SIG-M5 (cell line): Measurements from ENCODE around the gene SLC15A1.

Experiments
- DNase-seq: peaks from one replicate; lab custom pipeline; 2025; lab: John Stamatoyannopoulos, UW

The SLC15A1 gene

DNA sequence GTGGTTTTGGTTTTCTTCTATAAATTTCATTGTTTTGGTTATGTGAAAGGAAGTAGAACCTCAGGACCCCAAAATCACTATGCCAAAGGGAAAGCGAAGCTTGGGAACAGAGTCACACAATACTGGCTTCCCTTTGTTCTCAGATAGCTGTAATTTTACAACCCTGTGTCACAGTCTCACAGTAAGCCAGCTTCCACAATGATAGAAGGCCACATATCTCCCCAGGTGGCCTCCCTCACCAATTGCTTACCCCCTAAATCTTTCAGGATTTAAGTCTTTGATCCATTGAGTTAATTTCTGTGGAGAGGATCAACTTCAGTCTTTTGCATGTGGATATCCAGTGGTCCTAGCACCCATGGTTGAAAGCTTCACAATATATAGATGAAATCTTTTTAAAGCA is 58.7 kb downstream of the SLC15A1 start:
- DNase-seq = no peak

DNA sequence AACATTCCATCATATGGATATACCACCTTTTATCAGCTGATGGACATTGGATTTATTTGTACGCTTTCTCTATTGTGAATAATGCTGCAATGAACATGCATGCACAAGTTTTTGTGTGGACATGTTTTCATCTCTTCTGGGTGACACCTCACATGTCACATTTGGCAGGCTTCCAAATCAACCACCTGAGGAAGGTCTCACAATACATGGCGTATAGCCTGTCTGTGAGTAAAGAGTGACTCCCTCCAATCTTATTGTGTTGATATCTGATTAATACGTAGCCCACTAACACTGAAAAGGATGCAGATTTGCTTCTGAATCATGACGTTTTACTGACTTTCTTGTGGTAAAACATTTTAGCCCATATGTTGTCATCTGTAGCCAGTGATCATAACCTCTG is 61.1 kb downstream of the SLC15A1 start:
- DNase-seq = no peak

DNA sequence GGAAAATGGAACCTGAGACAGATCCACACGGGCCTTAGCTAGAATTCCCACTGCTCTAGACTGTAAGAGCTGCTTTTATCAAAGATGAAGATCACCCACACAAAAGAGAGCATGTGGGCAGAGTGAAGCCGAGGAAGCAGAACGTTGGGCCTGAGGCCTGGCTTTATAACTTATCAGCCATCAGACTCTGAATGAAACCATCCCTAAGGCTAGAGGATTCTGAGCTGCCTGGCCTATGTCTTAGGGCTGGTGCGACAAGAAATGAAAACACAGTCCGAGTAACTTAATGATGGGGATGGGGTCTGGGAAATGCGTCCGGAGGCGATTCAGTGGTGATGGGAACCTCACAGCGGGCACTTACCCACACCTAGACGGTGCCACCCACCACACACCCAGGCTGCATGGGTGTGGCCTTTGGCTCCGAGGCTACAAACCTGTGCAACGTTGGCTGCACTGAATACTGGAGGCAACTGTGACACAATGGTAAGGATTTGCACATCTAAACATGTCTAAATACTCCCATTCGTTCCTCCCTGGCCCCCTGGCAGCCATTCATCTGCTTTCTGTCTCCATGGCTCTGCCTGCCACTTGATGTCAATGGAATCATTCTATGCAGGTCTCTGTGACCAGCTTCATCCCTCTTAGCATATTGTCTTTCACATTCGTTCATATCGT is 62.0 kb downstream of the SLC15A1 start:
- DNase-seq = no peak

DNA sequence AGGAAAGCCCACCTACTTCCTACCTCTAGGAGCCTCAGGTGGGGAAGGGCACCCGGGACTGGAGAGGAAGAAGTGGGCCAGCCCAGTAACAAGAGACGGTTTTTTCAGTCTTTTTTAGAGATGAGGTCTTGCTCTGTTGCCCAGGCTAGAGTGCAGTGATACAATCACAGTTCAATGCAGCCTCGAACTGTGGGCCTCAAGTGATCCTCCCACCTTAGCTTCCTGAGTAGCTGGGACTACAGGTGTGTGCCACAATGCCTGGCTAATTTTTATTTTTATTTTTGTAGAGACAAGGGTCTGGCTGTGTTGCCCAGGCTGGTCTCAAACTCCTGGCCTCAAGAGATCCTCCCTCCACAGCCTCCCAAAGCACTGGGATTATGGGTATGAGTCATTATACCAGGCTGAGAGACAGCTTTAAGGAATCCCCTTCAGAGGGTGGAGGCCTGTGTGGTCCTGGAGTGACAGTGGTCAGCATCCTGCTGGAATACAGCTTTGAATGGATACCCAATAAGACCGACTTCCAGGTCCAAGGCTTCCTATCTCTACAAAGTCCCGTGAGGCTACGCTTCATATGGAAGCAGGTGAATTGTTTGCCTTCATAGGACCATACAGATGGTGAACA is 63.0 kb downstream of the SLC15A1 start:
- DNase-seq = no peak

DNA sequence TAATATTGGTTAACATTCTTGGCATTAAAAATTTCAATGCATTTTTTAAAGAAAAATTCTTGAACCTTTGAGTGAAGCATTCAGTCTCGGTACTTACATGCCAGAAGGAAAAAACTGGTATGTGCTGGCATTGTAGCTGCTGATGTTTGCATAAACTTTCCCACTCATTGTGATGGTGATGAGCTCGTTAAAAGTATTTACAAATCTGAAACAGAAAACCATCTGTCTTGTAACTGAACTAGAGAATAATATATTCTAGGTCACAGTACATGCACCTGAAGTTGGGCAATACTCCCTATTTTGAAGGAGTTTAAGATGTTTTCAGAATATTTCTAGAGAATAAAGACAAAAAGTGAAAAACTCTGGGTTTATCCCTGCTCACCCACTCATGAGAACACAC is 64.1 kb downstream of the SLC15A1 start:
- no peak for DNase-seq

DNA sequence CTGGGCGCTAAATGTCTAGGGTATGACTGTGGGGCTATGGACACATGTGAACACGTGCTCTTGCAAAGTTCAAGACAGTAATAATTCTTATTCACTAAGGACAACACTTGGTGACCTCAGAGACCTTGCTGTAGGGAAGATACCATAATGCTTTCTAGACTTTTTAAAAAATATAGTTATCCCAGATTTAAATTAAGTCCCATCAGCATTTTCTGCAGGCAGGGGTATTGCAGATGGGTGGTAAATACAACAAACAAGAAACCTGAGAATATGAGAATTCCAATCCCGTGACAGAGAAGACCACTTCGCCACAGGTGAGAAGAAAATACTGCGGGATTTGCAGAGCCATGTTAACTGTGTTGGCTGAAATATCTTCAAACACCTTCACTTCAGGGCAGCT is 65.2 kb downstream of the SLC15A1 start:
- DNase-seq = no peak

DNA sequence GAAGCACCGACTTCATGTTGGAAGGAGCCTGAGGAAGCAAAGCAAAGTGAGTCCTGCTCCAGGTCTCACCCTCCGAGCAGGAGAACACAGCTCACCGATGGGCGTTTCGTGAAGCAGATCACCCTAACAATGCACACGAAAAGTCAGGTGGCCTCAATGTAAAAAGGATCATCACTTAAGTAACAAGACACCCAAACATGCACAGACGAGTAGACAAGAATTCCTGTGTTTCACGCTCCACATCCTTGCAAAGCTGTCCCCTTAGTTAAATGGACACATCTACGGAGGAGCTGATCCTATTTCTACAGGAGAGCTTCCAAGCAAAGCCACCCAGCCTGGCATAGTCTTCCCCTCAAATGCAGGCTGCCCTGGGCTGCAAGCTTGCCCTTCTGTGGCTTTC is 66.2 kb downstream of the SLC15A1 start:
- DNase-seq = no peak

DNA sequence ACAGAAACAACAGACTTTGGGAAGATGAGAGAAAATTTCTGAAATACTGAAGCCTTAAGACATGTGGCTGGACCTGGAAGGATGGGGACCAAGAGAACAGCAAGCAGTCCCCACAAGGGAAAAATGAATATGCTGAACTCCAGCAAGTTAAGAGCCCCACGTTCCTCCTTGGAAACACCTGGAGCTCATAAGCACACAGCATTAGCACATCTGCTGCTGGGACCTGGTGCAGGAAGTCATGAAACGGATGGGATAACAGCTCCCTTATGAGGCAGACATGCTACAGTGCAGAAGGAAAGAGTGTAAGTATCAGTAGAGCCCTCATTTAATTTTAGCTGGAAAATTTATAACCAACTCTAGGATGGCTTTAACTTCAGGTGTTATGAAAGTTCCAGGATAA is 67.3 kb downstream of the SLC15A1 start:
- DNase-seq = no peak

DNA sequence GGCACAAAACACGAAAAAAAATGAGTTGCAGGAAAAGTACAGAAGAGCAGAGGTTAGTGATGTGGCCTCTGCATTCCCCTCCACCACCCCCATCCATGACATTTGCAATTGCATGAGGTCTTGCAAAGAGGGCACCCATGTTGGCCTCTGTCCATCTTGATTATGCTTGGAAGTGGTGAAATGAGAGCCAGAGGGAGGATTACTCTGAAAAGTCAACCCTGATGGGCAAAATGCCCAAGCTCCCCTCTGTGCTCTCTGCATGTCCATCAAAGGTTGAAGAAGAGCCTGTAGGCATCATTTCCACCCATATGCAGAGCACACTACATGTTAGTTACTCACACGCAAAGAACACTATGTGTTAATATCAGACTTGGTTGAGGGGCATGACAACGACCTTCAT is 71.4 kb downstream of the SLC15A1 start:
- DNase-seq = no peak

DNA sequence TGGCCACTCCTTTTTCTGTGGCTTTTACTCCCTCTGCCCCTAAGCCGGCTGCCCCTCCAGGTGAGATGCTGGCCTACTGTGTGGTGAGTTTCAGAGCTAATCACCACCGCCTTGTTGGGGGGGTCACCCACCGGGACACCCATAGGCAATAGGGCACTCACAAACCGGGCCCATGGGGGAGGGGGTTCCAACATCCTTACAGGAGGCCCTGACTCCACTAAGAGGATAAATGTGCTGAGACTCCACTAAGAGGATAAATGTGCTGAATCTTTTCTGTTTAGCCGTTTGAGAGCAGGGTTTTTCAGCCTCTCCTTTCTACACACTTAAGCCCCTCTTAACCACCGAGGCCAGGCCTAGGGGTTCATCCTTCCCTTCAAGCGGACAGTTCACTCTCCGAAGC is 73.7 kb downstream of the SLC15A1 start:
- DNase-seq = no peak

DNA sequence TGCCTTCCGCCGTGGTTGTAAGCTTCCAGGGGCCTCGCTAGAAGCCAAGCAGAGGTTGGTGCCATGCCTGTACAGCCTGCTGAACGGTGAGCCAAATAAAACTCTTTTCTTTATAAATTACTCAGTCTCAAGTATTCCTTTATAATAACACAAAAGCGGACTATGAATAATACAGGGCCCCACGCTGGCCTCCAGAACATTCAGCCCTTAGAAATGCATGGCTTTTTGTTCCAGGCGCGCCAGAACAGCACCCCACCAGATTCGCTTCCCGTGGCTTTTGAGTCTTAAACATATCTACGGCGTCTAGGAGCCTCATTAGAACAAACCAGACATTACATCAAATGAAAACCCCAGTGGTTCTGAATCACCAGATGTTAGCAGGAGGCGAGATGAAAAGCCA is 75.1 kb downstream of the SLC15A1 start:
- DNase-seq = no peak

DNA sequence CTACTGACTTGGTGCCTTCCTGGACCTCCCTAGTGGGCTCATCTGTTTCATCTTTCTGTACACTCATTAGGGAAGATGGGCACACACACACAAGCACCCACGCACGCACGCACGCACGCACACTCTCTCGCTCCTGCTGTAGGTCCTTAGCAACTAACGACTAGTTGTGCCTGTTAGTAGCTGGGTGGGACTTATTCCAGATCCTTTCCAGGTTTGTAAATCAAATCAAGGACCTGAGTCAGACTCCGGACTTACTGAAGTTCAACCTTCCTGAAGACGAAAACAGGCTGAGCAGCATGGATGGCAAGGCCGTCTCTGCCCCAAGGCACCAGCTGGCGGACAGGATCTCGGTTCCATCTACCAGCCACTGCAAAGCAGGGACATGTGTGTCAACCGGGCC is 76.2 kb downstream of the SLC15A1 start:
- DNase-seq = no peak

DNA sequence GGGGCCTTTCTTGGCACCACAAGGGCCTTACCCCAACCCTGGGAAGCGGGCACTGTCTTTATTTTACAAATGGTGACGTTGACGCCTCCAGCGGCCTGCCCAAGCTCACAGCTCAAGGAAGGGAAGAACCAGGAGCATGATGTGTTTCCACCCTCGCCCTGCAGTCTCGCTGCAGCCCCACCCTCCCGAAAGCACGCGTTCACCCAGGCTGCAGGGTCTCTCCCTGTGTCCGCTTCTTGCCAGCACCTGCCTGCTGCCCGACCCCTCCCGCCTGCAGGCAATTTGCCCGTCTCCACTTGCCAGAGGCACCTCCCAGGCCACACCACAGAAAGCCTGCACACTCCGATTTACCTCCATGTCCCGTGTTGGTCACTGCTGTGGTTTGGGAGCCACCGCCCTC is 76.6 kb downstream of the SLC15A1 start:
- no peak for DNase-seq

DNA sequence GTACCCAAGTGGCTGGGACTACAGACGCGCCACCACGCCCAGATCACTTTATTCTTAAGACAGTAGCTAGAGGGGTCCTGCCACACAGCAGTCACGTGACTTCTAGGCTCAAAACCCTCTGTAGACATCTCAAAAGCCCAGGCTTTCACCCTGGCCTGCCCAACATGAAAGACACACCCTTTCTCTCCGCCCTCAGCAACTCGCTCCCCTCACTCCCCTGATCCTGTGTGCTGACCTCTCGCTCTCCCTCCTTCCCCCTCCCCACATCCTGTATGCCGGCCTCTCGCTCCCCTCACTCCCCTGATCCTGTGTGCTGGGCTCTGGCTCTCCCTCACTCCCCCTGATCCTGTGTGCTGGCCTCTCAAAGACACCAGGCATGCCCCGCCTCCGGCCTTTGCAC is 77.4 kb downstream of the SLC15A1 start:
- no peak for DNase-seq

DNA sequence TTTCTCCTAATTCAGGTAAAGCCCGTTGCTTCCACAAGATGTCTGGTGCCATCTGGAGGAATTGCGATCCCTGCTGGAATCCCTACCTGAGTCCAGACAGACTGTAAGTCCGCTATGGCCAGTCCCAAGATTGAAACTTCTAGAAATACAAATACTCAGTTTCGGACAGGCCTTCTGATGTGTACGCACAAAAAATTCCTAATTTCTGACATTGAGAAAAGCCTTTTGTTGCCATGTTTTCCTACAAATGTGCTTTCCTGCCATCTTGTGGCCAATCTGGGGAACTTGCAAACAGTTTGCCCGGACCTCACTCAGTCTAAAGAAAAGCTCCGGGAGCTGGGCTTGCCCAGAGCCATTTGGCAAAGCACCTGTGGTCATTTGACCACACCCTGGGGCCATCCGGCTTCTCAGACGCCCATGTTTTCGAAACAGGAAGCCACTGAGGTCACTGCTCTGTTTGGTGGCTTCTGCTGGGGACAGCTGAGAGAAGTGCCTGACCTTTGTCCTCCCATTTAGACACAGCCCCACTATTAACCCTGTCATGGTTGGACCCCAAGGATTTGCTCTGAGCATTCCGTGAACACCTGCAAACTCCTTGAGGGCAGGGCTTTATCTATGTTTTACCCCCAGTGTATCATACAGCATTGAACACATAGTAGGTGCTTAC is 79.4 kb downstream of the SLC15A1 start:
- DNase-seq = peak; percentile 24

DNA sequence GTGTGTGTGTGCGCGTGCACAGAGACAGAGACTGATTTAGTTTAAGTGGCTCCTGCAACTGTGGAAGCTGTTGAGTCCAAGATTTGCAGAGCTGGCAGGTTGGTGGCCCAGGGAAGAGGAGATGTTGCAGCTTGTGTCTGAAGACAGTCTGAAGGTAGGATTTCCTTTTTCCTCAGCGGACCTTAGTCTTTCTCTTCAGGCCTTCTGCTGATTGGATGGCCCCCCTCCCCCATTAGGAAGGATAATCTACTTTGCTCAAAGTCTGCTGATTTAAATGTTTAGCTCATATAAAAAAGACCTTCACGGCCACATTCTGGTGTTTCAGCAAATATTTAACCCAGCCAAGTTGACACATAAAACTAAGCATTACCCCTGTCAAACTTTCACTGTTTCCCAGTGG is 84.3 kb downstream of the SLC15A1 start:
- DNase-seq = no peak

DNA sequence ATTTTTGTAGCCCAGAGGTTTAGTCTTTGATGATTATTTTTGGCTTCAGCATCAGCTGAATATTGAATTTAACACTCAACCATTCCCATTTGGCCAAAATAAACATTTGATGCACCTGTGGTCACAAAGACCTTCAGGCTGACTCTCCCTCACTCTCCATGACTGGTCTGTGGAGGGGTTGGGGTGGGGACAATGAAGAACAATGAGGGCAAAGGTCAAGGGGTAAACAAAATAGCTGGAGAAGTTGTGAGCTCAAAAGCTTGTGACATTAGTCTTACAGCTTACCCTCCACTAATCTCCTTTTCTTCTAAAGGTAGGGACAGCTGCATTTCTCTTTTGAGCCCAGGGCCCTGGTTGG is 86.9 kb downstream of the SLC15A1 start:
- no peak for DNase-seq

DNA sequence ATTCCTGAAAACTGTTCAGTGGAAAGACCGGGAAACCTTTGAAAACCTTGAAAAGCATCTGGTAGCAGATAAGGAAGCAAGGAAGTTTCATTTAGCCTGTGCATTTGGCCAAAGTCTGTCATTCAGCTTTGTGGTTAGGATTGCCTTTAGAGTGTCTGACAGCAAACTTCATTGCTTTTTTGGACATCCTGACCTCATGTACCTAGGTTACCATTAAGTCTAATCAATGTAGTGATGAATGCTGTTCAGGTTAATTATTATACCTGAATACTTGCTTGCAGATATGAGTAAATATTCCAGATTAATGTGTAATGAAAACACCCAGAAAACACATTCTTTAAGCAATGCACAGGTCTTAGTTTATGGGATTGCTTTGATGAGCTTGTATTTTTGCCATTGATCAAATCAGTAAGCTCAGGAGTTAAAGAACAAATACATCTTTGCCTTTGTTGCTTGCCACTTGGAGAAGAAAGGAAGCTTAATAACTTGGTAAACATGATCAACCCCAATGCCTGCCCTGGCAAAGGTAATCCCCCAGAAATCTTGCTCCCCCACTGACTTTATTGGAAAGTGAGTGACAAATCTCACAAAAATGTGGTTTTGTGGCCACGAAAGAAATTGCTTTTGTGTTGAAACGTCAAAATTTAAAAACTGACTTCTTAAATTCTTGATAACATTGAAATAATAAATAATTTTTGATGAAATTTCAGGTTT is 87.4 kb downstream of the SLC15A1 start:
- no peak for DNase-seq

DNA sequence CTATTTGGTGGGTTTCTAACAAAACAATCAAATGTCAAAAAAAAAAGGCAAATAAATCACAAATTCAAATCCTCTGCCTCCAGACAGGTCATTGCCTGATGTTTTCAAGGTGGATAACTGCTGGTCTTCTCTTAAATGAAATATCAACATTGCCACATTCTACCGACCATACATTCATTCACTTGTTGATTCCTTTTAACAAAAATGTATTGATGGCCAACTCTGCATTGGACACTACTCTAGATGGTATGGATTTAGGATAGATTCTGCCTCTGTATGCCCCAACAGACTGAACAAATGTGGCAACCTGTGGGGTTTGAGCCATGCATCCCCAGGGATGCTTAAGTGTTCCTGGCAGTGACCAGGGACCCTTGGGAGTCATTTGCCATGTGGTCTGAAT is 88.0 kb downstream of the SLC15A1 start:
- DNase-seq = no peak

DNA sequence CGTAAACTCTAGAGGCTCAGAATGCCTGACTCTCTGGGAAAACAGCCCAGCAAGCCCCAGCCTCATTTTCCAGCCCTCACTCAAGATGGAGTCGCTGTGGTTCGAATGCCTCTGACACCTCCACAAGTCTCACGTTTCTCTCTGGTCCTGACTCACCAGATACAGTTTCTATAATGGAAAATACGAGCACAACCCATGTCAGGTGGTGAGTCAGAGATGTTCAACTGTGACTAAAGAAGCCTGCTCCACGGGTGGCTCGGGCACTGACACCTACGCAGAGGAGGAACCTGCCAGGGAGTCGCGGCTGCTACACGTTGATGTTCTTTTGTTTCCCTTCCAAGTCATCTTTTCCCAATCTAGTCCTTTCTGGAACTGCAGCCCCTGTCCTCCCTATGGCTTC is 88.4 kb downstream of the SLC15A1 start:
- DNase-seq = no peak

DNA sequence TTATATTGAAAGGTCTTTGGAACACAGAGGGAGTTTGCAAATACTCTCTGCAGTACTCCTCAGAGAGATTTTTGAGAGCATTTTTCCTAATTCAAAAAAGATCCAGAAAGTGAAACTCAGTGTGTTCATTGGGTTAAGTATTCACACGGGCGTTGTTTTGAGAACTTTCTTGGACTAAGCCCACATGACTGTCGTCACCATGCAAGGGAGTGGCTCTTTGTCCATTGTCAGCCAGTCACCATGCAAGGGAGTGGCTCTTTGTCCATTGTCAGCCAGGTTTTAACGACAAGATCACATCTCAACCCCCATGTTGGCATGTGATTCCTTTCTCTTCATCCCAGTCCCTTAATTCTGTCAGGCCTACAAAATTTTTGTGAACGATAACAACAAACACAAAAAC is 94.3 kb downstream of the SLC15A1 start:
- DNase-seq = no peak

DNA sequence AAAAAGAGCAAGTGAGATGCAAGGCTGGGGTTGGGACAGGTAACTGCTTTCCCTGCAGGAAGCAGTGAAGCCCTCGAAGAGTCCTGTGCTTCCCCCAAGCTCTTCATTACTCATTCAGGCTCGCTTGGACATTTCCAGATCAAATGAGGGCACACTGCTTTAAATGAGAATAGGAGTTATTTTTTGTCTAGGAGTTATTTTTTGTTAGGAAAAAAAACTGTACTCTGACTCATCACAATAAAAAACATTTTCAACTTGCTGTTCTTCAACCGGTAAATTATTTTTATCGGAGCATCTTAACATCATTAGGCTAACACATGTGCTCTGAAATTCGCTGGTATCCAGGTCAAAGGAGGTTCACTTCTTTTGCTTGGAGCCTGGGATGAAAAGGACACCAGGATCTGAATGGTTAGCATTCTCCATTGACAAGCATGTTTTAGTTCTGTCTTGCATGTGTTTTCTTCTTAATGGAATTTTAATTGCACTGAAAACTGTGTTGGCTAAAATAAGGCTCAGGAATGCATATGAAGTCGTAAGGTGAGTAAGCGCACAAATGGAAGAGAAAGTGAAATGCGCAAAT is 94.9 kb downstream of the SLC15A1 start:
- no peak for DNase-seq

DNA sequence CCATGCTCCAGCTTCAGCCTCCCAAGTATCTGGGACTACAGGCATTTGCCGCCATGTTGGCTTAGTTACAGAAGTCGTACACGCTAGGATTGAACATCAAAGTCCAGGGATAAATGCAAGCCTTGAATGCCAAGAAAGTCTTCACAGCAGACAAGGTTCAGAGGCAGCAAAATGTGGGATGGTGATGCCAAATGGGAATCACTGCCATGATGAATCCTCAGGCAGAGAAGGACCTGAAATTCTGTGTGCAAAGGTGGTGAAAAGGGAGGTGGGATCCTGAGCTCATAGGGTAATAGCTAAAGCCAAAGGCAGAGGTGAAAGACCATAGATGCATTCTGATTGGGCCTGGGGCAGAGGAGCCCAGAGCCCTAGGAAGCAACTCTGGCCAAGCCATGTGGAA is 96.2 kb downstream of the SLC15A1 start:
- DNase-seq = no peak
